ENCODE measurements around the gene PLEKHO2.

Gene PLEKHO2

GRCh38 chr15:64892847-64893403 lies 51.2 kb downstream of the PLEKHO2 start:
- no peak for DNase-seq (ENCODE audit: low spot score)

DNA sequence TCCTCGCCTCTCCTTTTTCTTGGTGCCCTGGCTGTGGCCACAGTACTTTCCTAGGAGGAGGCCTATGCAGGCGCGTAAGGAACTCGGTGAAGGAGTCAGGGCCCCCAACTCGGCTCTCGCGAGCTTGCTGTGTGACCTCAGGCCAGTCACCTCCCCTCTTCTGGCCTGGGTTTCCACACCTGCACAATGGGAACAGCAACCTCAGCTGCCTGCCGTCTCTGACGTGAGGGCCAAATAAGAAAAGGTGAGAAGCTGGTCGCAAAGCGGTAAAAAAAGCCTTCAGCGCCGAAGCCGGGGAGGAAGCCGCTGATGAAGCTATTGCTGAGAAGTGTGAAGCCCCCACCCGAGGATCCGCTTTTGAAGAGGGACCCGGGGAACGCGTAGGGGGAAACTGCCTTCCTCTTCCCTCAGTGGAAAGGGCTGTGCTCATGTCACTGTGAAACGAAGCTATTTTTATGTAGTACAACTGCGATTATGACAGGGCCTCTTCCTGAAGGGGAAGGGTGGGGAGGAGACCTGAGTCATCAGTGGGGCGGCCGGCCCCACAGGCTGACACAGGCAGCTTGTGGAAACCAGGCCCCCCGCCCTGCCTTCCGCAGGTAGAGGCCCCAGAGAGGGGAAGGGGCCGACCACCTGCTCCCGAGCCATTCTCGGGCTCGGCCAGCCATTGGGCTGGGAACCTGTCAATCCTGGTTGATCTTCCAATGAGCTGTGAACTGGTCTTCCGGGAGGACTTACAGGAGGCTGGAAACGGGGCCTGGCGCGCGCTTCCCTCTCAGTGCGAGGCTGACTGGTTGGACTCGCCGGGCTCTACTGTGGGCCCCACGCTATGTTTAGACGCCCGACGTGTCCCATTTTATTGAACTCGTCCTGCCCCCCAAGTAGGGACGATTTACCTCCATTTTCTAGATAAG lies 52.0 kb downstream of the PLEKHO2 start:
- DNase-seq (ENCODE audit: low spot score), result peak; percentile 85

GRCh38 chr15:64894395-64895056 lies 52.8 kb downstream of the PLEKHO2 start:
- no peak for DNase-seq (ENCODE audit: low spot score)

DNA sequence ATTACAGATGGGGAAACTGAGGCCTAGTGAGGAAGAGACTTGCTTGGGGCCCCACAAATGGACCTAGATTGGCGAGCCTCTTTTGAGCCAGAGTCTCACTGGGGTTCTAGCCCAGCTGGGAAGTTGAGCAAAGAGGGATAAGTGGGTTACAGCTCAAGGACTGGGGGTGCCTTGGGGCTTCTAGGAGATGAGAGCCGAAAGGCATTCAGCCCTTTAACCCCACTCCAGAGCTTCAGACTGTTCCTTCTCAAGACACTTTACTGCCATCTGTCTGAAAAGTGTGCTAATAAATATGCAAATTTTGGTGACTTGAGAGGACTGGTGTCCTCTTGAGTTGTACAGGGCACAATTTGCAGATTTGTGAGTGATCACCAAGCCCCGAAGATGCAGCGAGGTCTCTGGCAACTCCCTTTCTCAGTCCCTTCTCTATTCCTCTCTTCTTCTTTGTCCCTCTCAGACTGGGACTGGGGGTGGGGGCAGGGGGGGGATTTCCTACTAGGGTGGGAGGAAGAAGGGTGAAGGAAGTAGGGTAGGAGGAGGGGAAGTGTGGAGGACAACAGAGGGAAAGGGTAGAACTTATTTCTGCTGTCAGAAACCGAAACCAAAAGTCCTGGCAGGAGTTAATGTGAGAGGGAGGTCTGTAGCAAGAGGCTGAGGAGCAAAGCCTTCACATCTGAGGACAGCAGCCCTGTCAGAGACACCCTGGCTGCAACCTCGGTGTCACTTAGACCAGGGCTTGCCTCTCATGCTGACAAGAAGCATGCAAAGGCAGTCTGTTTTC lies 53.8 kb downstream of the PLEKHO2 start:
- DNase-seq (ENCODE audit: low spot score), result peak; percentile 38

- DNase-seq (ENCODE audit: low spot score), result no peak
Observed at GRCh38 chr15:64896371-64897069, 54.8 kb downstream of the PLEKHO2 start.

- DNase-seq (ENCODE audit: low spot score), result peak; percentile 81
Observed at GRCh38 chr15:64897345-64897985, 55.8 kb downstream of the PLEKHO2 start.

DNA sequence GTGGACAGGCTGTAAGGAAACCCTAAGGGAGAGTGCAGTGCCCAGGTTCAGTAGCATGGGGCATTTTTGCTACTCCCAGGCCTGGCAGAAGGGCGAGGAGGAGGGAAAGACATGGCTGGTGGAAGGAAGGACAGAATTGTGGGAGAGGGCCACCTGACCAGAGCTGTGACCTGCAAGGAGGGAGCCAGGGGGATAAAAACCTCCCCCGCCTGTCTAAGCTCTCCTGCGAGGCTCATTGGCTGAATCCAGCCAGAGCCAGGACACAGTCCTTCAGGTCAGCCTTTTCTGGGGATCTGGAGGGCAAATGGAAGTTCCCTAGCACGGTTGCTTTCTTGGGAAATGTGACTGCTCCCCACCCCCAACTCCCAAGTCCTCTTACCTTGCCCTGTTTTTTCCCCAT lies 56.7 kb downstream of the PLEKHO2 start:
- no peak for DNase-seq (ENCODE audit: low spot score)

DNA sequence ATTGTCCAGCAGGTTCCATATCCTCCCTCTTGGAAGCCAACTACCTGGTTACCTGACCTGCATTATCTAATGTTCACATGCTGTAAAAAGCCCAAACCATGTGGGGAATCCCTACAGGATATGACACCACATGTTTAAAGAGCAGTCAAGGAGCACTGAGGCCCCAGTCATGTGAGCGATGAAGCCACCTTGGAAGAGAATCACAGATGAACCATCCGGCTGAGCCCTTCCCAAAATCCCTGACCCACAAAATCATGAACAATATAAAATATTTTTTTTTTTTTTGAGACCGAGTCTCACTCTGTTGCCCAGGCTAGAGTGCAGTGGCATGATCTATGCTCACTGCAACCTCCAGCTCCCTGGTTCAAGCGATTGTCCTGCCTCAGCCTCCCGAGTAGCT lies 59.4 kb downstream of the PLEKHO2 start:
- no peak for DNase-seq (ENCODE audit: low spot score)

DNA sequence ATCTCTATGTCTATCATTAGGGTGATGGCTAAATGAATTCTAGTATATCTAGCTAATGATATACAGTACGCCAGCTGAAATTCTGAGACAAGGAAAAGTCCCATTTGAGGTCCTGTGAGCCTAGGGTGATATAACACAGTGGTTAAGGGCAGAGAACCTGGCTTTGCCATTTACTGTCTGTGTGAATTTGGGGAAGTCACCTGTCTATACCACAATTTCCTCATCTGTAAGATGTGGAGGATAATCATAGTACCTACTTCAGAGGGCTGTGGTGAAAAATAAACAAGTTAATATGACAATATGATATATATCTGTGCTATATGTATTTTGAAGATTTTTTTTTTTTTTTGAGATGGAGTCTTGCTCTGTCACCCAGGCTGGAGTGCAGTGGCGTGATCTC lies 60.2 kb downstream of the PLEKHO2 start:
- no peak for DNase-seq (ENCODE audit: low spot score)

GRCh38 chr15:64902863-64903262 lies 61.1 kb downstream of the PLEKHO2 start:
- DNase-seq (ENCODE audit: low spot score), result no peak

- no peak for DNase-seq (ENCODE audit: low spot score)
Observed at GRCh38 chr15:64903326-64903950, 61.7 kb downstream of the PLEKHO2 start.

DNA sequence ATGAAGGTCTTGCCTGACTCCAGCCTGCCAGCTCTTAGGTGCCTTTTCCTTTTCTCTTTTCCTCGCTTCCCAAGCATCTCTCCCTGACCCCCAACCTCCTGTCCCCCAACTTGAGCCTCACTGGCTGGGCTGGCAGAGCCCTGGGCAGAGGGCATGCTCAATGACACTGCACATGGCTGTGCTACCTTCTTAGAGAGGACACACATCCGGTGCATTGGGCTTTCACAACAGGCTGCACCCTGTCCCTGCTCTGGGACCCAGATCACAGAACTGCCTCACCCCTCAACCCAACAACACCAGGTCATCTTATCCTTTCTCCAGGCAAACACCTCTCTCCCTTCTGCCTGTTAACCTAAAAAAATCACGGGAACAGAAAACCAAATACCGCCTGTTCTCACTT lies 62.5 kb downstream of the PLEKHO2 start:
- DNase-seq (ENCODE audit: low spot score), result no peak

GRCh38 chr15:64905119-64905831 lies 63.6 kb downstream of the PLEKHO2 start:
- DNase-seq (ENCODE audit: low spot score), result peak; percentile 86

GRCh38 chr15:64905941-64906340 lies 64.2 kb downstream of the PLEKHO2 start:
- DNase-seq (ENCODE audit: low spot score), result no peak

GRCh38 chr15:64906402-64906801 lies 64.7 kb downstream of the PLEKHO2 start:
- DNase-seq (ENCODE audit: low spot score), result no peak

DNA sequence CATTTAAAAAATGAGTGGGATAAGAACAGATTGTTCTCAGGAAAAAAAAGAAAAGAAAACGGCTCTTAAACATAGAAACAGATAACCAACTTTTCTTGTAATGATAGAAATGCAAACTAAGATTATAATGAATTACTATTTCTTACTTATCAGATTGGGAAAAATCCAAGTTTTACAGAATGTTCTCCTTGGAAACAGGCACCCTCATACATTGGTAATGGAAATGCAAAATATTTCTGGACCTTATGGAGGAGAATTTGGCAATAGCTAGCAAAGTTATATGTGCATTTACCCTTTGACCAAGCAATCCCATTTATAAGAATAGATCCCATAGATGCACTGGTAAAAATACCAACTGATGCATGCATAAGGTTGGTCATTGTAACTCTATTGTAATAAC lies 66.3 kb downstream of the PLEKHO2 start:
- DNase-seq (ENCODE audit: low spot score), result no peak

DNA sequence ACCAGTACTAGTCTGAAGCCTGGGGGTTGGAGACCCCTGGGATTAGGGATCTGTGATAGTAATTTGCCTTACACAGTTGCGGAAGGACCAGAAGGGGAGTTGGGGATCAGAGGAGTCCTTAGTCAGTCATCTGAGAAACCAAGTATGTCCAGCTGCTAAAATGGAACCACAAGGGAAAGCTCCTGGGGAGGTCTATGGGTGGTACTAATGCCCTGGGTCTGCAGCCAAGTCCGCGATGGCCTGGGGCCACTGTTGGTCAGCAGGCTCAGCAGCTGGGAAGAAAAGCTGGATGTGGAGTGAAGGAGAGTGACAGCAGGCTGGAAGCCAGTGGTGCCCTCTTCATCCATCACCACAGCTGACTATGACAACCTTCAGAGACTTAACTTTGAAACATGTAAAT lies 67.8 kb downstream of the PLEKHO2 start:
- DNase-seq (ENCODE audit: low spot score), result no peak

DNA sequence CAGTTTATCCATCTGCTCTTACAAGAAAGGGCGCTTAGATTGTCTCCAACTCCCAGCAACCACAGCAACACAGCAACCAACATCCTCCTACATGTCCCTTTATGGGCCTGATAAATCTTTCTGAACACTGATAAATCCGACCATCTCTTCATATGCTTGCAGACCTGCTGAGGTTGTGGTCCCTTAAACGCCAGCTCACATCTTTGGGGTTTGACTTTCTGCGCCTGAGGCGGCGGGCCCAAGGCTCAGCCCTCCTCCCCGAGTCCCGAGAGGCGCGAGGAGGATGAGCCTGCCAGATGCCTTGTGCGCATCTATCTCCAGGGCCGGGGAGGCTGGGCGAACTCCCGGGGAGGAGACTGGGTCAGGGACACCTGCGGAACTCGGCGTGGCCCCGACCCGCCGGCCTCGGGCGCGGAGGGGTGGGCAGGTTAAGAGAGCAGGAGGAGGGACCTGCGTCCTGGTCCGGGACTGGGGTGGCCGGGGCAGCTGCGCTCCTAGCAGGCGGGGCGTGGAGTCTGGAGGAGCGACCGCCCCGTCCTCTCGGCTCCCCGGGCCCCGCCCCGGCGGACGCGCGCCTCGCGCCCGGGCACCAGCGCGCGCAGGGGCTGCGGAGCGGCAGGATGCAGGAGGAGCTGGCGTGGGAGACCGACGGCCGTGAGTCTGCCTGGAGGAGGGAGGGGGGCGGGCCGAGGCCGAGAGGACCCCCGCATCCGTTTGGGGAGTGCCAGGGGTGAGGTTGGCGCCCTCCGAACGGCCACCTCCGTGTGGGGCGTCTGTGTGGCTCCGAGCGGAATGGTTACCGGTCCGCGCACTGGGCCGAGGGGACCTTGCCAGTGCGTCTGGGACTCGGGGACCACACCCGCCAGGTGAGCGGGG lies 69.8 kb downstream of the PLEKHO2 start, which contains the start of gene ANKDD1A:
Gene ANKDD1A (plus strand): TSS at position 592 of the 876 bp plus-strand sequence. CDS start 29 bp downstream, at position 621.
- DNase-seq (ENCODE audit: low spot score), result peak; percentile 83

All from AG08395 (cell line).